NCI-H1930 (cell line): ENCODE results near the gene MIDN.

Source experiments
- DNase-seq, 2 experiments: peaks; one replicate each; lab custom pipeline; 2025; lab: John Stamatoyannopoulos, UW

MIDN gene

DNA sequence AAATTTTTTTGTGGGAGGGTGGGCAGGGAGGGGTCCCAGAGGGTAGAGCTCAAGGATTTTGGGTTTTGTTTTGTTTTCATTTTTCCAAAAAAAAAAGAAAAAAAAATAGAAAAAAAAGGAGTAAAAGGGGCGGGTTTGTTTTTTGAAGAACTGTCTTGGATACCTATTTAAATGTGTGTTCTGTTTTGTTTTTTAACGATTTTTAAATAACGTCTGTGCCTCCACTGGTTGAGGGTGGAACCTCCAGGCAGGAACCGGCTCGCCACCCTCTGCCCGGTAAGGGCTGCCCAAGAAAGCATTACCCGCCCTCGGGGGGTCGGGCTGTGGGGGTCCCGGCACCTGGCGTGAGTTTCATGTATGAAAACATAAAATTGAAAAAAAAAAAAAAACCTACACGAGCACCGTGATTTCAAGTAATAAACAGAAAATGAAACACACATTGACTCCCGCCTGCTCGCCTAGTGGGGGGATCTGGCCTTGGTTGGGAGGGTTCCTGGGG lies 10.4 kb downstream of the MIDN start:
- no peak for DNase-seq

DNA sequence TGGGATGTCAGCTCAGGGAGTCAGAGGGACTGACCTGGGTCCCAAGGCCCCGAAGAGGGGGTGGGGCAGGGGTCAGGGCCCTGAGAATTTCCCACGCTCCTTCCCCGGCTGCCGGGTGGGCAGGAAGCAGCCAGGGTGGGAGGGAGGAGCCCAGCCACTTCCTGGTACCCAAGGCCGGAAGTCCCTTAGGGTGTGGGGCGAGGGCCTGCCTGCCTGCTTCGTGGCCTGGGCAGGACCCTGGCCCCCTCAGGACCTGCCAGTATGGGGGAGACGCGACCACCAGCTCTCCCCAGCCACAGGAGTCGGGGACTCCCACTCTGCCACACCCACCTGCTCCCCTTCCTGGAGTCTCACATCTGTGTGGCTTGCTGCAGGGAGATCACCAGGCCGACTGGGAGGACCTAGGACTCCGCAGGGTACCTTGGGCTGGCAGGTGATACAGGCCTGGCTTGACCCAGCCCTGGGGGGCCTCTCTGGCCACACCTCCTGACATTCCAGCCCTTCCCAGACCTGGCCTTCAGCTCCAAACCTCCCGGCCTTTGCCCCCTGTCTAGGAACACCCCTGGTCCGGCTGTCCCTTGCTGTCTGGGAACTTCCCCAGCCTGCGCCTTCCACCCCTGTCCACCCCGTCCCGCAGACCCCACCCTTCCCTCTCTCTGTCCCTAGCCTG lies 11.0 kb downstream of the MIDN start:
- no peak for DNase-seq

DNA sequence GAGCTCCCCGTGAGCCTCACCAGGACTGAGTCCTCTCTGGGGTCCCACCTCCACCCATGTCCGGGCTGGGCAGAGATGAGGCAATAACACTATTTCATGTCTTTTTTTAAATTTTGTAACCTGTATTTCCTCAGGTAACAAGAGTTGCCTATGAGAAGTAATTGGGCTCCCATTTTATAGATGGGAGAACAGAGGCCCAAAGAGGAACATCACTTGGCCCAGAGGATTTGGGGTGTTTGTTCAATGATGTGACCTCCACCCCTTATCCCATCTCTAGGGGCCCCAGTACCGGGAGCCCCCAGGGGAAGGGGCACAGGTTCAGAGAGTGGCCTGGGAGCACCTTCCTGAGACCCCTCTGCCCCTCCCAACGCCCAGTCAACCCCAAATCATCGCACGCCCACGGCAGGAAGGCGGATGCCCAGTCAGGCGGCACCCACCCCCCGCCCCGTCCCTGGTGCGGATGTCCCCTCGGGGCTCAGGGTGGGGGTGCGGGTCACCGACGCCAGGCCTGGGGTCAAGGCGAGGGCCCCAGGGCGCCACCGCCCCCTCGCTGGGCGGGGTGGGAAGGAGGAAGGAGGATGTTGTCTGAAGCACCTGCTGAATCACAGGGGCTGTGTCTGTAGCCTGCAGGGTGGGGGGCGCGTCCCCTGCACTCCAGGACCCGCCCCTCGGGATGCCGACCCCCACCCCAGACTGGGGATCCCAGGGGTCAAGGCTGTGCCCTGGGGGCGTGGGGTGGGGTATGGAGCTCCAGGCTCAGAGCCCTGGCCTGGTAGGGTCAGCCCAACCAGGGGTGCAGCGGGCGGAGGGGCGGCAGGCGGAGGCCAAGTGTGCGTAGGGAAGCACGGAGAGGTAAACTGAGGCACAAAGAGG lies 11.7 kb downstream of the MIDN start:
- DNase-seq, result no peak

DNA sequence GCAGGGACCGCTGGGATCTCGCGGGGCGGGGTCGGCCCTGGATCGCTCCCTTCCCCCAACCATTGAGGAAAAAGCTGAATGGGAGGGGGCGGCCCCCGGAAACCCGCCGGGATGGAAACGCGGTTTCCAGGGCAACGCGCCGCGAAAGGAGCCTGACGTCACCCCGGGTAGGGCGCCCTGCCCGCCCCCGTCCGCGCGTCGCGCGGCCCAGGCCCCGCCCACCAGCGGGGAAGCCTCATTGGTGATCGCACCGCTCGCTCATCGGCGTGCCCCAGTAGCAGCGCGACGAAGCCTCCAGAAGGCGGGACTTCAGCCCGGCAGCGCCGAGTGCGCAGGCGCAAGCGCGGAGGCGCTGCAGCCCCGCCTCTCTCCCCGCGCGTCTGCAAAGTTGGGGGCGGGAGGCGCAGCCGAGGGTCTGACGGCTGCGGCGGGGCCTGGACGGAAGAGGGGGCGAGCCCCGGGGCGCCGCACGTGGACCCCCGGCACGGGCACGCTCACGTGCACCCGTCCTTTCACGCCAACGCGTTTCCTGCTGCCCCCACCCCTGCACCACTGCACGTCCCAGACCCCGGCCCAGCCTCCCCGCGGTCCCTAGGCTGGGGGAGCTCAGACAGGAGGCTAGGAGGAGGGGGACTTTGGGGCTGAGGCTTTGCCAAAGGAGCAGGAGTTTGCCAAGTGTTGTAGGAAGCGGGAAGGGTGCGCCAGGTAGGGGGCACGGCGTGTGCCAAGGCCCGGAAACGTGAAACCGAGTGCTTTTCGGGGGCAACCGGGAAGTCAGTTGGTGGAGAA lies 12.6 kb downstream of the MIDN start:
- DNase-seq, result peak; percentile 82 to 95

DNA sequence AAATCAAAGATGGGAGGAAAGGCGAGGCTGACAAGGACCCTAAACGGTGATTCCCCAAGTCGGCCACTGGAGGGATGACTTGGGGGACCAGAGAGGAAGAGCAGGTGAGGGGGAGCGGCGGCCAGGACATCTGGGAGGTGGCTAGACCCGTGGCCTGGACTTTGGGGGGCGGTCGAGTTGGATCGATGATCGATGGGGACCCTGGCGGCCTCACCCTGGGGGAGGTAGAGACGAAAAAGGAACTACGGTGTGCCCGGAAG lies 13.1 kb downstream of the MIDN start:
- no peak for DNase-seq

DNA sequence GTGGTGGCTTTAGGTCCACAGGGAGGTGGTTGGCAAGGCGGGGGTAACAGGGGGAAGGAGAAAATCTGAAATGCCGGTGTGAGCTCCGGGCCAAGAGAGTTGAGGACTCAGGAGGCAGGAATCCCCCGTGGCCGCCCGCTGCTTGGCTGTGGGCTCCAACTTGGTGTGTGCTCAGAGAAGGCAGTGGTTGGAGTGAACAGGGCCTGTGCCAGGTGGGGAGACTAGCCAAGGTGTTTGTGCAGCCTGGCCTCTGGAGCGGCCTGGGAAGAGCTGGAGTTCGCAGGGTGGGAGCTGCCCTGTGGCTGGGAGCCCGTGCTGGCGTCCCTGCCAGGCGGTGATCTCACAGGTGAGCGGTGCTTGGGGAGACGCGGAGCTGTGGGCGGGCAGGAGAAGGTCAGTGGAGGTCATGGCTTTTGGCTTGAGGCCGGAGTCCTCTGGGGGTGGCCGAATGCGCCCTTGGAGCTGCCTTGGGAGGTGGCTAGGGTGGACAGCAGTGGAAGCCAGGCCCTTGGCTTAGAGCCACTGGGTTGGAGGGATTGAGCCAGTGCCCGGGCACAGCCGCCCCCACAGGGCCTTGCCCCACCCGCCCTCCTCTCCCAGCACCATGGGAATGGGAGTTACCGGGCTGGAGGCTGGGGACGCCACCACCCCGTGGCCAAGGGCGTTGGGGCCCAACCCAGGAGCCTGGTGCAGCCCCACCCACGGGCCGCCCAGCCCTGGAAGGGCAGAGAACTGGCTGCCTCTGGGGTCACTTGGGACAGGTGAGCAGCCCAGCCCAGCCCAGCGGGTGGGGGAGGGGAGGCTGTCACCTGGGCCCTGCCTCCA lies 13.6 kb downstream of the MIDN start:
- DNase-seq, result no peak

DNA sequence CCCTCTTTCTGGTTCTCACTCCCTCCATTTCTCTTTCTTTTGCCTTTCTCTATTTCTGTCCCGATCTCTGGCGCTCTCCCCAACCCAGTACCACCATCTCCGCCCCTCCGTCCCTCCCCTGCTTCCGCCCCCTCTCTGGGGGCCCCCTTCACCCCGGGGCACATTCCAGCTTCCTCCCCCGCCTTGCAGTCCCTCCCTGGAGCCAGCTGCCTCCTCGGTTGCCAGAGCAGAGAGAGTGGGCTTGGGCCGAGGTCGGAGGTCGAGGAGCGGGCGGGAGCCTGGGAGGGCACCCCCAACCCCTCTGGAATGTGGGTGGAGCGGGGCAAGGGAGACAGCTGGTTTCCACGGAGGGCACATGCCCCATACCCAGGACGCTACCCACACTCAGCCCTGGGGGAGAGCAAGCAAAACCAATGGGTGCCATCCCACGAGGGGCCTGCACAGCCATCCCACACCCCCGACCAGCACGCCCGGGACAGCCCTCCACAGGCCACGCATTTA lies 14.3 kb downstream of the MIDN start:
- no peak for DNase-seq

DNA sequence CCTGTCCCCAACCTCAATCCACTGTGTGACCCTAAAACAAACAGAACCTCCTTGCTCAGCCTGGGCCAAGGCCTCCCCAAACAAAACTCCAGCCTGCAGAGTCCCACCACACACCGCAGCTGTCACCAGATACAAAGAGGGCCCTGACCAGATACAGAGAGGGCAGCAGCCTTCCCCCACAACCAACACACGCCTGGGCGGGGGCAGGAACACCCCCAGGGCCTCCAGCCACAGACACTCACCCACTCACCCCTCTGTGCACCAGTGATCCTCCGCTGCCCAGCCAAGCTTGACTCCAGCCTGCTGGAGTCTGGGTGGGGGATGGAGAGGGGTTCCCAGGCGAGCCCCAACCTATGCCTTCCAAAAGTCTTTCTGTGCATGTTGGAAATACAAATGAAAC lies 14.8 kb downstream of the MIDN start:
- DNase-seq, result no peak

DNA sequence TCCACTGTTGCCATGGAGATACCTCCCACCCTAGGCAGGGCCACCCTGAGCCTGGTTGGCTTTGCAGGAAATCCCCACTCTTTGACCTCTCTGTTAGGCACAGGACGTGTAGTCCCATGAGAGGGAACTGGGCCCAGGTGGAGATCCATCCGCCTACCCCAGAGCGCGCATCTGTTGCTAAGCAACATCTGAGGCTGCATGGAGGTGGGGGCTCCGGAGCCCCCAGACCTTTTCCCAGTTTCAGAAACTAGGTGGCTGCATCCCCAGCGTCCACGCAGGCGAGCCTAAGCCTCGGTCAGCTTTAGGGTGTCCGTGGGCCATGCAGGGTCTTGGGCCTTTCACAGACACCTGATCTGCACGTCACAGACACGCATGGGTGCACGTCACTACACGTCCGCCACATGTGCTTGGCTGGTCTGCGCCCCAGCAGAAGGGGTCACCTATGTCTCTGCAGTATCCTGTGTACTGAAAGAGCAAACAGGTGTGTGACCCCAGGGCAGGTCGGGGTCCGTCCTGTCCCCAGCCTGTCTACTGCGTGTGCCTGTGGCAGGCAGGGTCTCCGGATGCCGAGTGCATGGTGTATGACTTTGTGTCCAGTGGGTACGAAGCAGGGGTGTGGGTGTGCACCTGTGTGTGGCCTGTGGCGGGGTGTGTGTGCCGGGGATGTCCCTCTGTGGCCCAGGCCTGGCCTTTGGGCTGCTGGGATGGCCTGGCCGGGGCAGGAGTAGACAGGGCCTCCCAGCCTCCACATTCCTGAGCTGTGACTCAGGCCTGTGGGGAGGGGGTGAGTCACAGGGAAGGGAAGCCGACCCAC lies 16.6 kb downstream of the MIDN start:
- DNase-seq, result no peak

DNA sequence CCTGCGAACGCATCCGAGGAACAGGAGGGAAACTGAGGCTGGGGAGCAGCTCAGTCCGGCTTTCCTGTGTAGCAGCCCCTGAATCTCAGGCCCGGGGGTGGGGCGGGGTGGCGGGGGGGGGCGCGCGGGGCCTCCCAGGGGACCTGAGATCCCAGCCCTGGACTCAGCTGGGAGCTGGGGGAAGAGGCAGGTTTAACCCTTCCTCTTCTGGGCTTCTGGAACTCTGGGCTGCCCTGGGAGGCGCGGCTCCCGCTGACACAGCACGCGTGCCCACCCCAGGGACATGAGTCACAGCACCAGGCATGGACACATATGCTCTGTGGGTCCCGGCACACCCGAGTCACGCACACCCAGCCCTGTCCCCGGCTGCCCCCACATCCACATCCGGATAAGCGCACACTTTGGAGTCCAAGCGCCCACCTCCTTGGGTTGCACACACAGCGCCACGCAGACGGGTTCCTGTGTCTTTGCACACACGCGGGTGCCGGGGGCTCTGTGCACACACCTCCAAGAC lies 17.3 kb downstream of the MIDN start:
- DNase-seq, result no peak

DNA sequence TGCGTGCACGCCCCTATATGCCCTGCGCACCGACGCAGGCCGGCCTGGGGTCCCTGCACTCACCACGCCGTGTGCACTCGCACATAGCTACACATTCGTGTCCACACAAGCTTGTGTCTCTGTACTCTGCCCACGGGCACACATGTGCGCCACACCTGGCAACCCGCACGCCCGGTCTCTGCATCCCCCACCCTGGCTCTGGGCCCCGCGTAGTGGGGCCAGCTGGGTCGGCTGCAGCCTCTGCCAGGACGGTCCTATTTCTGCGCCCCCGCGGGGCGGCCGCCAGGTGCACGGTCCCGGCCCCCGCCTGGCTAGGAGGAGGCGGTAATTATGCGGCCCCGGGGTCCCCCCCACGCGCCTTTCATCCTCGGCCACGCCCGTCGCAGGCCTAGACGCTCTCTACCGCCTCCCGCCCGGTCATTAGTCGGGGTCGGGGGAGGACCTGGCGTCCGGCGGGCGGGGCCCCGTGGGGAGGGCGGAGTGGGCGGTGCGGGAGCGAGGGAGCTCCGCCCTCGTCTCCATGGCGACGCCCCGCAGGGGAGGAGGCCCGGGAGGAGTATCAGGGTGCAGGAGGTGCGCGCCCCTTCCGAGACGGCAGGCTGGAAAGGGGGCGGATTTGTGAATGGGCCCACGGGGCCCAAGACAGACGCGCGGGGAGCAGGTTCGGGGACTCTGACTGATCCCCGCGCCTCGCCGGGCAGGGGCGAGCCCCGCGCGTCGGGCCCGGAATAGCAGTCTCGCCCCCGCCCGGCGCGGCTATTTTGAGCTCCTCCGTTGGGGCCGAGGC lies 17.9 kb downstream of the MIDN start:
- peak; percentile 75 to 80 for DNase-seq

DNA sequence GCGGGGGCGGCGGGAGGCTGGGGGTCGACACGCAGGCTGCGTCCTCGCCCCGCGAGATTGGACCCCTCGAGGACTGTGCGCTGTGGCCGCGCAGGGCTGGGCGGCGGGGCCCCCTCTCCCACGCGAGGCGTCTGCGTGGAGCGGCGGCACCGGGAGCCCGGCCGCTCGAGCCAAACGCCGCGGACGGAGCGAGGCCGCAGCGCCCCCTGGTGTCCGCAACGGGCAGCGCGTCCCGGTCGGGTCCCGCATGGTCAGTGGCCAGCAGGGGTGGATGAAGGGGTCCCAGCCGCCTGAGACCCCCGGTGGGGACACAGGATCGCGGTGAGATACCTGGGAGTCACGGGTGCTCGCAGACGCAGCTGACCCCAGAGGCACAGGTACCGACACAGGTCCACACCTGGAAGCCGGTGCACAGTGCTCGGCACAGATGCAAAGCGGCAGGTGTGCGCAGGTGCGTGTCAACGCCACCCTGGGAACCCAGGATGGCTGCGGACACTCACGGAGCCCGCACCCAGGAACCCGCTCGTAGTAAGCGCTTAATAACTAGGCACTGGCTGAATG lies 18.6 kb downstream of the MIDN start:
- peak; percentile 34 to 63 for DNase-seq

DNA sequence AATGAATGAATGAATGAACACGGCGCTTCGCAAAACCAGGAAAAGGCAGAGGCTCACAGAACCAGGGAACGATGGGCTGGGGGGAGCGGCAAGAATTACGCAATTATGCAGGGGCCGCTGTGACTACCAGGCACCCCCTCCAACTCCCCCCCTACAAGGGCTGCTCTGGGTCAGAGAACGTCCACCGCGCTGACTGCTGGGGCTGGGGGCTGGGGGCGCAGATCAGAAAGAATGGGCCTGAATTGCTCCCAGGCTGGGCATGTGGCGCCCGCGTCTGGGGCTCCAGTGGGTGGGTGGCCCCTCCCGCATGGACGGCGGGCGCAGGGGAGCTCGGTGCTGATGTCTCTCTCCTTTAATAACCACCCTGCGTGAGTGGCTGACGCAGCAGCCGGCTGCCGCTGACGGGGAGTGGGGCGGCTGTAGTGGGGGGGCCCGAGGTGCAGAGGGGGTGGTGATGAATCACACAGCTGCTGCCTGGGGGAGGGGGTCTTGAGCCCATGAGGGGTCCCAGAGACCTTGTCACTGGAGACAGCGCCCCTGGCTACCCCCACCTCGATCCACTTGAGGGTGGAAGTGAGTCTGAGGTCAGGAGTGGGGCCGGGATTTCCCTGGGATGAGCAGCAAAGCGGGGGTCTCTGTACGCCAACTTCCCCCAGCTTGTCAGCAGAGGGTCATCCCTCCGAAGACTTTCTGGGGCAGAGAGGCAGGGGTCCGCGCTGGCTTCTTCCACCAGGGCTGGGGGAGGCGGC lies 19.3 kb downstream of the MIDN start:
- no peak for DNase-seq

DNA sequence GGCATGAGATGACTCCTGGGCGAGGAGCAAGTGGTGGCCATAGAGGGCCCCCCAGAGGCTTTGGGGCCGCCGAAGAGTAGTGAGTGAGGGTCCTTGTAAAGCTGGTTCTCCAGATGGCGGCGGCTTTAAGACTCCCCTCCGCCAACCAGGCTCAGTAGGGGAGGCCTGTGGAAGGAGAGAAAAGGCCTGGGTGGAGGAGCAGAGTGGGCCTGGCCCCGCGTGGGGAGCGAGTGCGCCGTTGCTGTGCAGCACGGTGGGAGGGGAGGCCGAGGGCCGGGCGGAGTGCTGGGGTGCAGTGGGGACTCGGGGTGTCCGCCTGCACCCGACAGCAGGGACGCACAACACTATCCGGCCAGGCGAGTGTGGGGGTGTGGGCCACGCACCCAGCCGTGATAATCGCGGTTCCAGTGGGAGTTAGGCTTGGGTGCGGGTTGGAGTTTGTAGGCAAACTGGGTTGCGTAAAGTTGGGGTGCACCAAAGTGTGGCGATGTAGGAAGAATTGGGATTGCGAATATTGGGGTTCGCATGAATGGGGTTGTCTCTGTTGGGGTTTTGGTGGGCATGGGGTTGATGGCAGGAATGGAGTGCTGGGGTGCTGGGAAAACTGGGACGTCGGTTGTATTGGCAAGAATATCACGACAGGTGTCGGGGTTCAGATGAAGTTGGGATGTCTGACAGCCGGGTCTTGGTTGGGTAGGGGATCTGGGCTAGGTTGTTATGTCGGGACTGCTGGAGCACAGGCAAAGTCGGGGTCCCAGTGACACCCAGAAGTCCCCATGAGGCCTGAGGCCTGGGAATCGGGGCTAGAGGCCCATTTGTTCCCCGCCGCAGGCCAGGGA lies 20.1 kb downstream of the MIDN start:
- no peak for DNase-seq

DNA sequence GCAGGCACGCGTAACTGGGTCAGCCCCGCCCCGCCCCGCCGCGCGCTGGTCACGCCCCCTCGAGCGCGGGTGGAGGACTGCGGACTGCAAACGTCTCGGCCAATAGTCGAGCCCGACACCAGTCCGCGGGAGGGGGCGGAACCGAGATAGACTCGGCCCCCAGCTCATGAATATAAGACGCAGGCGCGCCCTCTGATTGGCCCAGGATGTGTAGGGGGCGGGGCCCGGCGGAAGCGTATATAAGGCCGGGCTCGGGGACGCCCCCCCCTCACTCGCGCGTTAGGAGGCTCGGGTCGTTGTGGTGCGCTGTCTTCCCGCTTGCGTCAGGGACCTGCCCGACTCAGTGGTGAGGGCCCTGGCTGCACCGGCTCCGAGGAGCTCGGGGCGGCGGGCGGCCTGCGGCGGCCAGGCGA lies 20.7 kb downstream of the MIDN start, which contains the start of gene CIRBP:
Gene CIRBP (plus strand): TSS at position 268 of the 413 bp plus-strand sequence. CDS start 1,602 bp downstream, outside the sequence.
- DNase-seq, result peak; percentile 90 to 93

DNA sequence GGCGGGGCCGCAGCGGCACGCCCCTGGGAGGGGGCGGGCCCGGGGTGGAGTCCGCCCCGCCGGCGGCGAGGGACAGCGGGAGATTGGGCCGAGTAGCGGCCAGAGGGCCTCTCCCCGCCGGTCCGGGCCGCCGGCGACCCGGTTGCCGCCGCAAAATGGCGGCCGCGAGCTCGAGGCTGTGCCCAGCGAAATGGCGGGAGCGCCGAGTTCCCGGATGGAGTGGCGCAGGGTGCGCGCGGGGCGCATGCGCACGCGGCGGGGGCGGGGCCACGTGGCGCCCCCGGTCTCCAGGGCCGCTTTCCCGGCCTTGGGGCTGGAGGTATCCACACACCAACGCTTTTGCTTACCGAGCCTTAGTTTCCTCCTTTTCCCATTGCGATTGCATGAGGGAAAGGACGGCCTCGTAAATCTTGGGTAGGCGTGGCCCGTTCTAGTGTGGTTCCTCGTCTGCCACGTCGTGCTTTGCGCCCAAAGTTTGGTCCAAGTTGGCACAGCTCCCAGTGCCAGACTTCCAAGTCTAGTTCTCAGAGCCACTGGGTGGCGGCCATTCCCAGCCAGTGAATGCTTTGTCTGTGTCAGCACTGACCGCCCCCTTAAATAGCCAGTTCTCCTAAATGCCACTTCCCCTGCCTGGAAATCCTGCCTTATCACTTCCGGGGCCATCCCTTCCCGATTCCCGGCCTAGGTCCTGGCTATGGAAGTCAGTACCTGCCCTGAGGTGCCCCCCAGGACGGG lies 21.3 kb downstream of the MIDN start:
- DNase-seq, result peak; percentile 76 to 84
